ENCODE results near the gene KMT2C.

Gene KMT2C

GRCh38 chr7:152108359-152108758 is 327.4 kb downstream of the KMT2C start:
- no peak for TF ChIP-seq CTCF (IDR thresholded peaks at IDR 0.05; ENCODE audit: extremely low read depth, missing control alignments)
- DNase-seq (ENCODE audit: low spot score), result no peak

GRCh38 chr7:152107945-152108344 is 327.9 kb downstream of the KMT2C start:
- TF ChIP-seq CTCF (IDR thresholded peaks at IDR 0.05; ENCODE audit: extremely low read depth, missing control alignments), result no peak
- DNase-seq (ENCODE audit: low spot score), result no peak

GRCh38 chr7:152106990-152107389 is 328.8 kb downstream of the KMT2C start:
- no peak for TF ChIP-seq CTCF (IDR thresholded peaks at IDR 0.05; ENCODE audit: extremely low read depth, missing control alignments)
- DNase-seq (ENCODE audit: low spot score), result no peak

- no peak for DNase-seq (ENCODE audit: low spot score)
- no peak for TF ChIP-seq CTCF (IDR thresholded peaks at IDR 0.05; ENCODE audit: extremely low read depth, missing control alignments)
Observed at GRCh38 chr7:152105205-152105604, 330.6 kb downstream of the KMT2C start.

GRCh38 chr7:152103691-152104090 is 332.1 kb downstream of the KMT2C start:
- no peak for DNase-seq (ENCODE audit: low spot score)
- TF ChIP-seq CTCF (IDR thresholded peaks at IDR 0.05; ENCODE audit: extremely low read depth, missing control alignments), result no peak

GRCh38 chr7:152103066-152103465 is 332.7 kb downstream of the KMT2C start:
- DNase-seq (ENCODE audit: low spot score), result no peak
- no peak for TF ChIP-seq CTCF (IDR thresholded peaks at IDR 0.05; ENCODE audit: extremely low read depth, missing control alignments)

- no peak for TF ChIP-seq CTCF (IDR thresholded peaks at IDR 0.05; ENCODE audit: extremely low read depth, missing control alignments)
- DNase-seq (ENCODE audit: low spot score), result no peak
Observed at GRCh38 chr7:152097330-152097729, 338.5 kb downstream of the KMT2C start.

All from GM20000 (cell line).